Measurements from ENCODE around the gene ZNF580.
A peak's percentile ranks its signal among the peaks of the same experiment; 100 is the strongest.

The ZNF580 gene

DNA sequence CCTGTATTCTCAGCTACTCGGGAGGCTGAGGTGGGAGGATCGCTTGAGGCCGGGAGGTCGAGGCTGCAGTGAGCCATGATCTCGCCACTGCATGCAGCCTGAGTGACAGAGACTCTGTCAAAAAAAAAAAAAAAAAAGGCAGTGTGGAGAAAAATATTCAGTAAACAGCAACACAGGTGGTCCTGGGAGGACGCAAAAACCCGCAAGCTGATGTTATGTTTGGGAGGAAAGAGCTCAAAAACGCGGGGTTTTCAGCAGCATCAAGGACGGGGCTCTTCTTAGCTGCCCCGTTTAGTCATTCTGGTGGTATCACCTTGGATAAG is 15.8 kb upstream of the ZNF580 start:
- DNase-seq, result no peak

DNA sequence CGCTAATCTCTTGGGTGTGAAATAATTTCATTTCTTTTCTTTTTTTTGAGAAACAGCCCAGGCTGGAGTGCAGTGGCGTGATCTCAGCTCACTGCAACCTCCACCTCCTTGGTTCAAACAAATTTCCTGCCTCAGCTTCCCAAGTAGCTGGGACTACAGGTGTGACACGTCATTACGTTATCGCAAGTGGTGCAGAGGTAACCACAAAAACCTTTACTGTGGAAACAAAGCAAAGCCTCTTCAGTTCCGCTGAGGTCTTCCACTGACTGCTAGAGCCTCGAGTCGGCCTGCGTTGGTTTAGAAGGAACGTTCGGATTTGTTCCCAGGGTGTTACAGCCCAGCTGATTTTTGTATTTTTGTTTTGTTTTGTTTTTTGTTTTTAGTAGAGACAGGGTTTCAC is 14.5 kb upstream of the ZNF580 start:
- no peak for DNase-seq

DNA sequence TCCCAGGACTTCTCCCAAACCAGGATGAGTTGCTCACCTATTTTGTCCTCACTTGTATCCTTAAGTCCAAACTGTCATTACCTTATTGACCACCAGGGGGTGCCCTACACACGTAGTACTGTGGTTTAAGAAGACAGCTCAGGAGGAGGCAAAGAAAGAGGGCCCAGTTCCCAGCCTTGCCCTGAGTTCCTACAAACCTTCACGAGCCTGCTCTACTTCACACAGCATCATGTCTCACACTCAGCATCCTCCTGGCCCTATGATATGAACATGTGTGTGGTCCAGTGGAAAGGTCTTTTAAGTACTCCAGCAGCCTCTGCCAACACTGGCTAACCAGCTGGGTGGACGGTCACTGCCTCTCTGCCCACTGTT is 8.4 kb upstream of the ZNF580 start:
- DNase-seq, result peak; percentile 94

GRCh38 chr19:55633861-55634260 is 6.9 kb upstream of the ZNF580 start:
- DNase-seq, result no peak

DNA sequence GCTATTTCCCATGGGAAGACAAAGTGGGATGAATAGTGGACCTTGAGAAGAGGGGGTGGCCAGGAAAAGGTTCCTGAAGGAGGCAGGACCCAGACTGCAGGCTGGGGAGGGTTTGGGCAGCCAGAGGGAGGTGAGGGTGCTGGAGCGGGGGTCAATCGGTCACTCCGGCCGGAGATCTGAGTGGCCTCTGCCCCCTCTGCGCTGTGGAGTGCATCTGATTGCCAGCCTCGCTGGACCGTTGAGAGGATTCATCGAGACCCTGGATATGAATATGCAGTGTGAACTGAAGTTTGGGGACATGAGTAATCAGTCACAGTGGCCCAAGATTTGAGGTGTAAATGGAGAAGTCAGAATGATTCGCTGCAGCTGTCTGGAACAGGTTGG is 5.5 kb upstream of the ZNF580 start:
- DNase-seq, result no peak

GRCh38 chr19:55635856-55636440 is 4.9 kb upstream of the ZNF580 start:
- DNase-seq, result no peak

DNA sequence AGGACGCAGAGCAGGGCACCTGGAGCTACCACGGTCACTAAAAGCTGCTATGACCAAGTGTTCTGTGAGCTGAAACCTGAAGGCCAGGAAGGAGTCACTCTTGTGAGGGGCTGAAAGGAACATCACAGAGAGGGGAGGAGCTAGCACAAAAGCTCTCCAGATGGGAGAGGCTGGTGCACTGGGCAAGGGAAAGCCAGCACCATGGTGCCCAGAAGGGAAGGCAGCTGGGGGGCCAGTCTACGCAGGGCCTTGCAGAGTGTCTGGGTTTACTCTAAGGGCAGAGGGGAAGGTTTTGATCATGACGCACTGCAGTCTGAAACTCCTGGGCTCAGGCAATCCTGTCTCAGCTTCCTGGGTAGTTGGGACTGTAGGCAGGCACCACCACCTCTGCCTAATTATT is 4.1 kb upstream of the ZNF580 start:
- no peak for DNase-seq

GRCh38 chr19:55637534-55637933 is 3.3 kb upstream of the ZNF580 start:
- DNase-seq, result no peak

GRCh38 chr19:55638864-55639359 is 1.9 kb upstream of the ZNF580 start:
- DNase-seq, result no peak

- peak; percentile 70 for DNase-seq
Measured at GRCh38 chr19:55640043-55640576, 692 bp upstream of the ZNF580 start.

DNA sequence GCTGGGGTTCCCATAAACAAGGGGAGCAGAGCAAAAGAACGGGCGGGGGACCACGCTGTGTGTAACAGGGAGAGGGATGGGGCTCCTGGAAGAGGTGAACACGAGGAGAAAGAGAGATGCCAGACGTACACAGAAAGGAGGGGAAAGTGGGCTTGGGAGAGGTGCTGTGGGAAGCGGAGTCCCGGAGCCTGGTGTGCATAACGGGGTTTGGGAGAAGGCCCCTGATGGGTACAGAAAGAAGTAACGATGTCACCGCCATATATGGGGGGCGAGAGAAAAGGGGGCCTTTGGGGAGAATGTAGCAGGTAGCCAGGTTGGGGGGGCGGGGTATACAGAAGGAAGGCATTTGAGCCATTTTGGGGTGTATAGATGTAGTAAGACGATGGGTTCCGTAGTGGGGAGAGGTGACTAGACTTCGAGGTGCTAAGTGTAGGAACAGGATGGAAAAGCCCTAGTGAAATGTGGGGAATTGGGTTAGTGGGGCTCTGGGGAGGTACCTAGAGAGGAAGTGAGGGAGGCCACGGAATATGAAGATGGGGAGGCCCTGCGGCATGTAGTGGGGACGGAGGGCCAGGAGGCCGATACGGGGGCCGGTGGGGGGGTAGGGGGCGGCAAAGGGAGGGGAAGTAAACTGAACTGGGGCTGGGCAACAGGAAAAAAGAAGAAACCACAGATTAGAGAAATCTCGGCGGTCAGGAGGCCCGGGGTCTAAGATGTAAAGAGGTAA is 787 bp downstream of the ZNF580 start:
- no peak for DNase-seq

DNA sequence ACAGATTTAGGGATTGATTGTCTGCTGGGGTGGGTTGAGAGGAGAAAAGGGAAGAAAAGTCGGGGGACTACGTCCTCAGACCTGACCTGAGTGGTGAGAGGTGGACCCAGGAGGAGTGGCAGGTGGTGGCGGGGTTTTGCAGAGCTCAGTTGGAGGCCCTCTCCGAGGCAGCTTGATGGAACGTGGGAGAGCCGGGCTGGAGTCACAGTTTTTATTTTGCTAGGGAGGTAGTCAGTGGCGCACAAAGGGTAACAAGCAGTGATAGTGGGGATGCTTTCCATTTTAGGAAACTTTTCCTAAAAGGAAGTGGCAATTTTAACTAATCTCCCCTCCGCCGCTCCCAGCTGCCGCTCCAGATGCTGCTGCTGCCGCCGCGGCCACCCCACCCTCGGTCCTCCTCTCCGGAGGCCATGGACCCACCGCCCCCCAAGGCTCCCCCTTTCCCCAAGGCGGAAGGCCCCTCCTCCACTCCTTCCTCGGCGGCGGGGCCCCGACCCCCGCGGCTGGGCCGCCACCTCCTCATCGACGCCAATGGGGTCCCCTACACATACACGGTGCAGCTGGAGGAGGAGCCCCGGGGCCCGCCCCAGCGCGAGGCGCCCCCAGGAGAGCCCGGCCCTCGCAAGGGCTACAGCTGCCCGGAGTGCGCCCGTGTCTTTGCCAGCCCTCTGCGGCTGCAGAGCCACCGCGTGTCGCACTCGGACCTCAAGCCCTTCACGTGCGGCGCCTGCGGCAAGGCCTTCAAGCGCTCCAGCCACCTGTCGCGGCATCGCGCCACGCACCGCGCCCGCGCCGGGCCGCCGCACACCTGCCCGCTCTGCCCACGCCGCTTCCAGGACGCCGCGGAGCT is 1.6 kb downstream of the ZNF580 start:
- DNase-seq, result peak; percentile 54

- peak; percentile 85 for DNase-seq
Measured at GRCh38 chr19:55643003-55643886, 2.4 kb downstream of the ZNF580 start, which contains the start of gene ZNF581. ZNF581 (plus strand) TSS chr19:55643649; CDS start chr19:55644572, 923 bp downstream.

DNA sequence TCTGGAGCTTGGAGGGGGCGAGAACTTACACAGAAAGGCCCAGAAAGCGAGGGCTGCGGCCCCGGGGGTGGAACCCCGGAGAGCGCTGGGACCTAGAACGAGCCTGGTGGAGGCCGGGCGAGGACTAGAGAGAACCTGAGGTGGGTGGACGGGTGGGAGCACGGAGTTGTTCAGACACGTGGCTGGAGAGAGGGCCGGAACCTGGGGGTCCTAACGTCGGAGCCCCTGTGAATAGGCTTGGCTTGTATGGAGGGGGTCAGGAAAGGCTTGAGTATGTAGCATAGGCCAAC is 3.0 kb downstream of the ZNF580 start:
- no peak for DNase-seq

DNA sequence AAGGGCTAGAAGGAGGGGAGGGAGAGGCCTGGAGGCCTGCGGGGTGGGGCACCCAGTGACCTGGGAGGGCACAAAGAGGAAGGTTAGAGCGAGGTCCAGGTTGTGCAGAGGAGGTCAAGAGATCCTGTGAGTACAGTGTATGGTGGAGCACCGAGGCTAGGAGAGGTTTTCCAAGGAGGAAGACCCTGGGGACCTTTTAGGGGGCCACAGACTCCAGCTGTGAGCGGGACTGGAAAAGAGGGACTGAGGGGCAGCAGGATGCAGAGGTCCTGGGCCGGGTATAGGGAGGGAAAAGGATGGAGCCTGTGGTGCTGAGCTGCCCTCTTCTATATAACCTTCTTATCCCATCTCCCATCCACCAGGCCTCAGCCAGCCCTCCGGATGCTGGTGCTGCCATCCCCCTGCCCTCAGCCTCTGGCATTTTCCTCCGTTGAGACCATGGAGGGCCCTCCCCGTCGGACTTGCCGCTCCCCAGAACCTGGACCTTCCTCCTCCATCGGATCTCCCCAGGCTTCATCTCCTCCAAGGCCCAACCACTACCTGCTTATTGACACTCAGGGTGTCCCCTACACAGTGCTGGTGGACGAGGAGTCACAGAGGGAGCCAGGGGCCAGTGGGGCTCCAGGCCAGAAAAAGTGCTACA is 3.5 kb downstream of the ZNF580 start:
- DNase-seq, result no peak

GRCh38 chr19:55644842-55645511 is 4.2 kb downstream of the ZNF580 start:
- DNase-seq, result no peak

DNA sequence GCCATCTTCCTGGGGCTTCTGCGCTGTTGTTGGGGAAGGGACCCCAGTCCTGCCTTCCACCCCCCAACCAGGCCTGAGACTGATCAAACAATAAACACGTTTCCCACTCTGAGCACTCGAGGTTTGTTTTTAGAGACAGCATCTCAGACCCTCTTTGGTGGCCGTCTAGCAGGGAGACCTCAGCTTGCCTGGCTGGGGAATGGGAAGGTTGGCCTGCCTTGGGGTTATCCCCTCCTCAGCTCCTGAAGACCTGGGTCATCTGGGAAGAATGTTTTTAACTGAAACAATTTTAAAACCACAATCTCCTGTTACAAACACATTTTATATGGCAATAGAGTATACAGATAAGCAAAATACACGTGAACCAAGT is 4.7 kb downstream of the ZNF580 start:
- DNase-seq, result no peak

GRCh38 chr19:55646889-55647731 is 6.3 kb downstream of the ZNF580 start:
- no peak for DNase-seq

DNA sequence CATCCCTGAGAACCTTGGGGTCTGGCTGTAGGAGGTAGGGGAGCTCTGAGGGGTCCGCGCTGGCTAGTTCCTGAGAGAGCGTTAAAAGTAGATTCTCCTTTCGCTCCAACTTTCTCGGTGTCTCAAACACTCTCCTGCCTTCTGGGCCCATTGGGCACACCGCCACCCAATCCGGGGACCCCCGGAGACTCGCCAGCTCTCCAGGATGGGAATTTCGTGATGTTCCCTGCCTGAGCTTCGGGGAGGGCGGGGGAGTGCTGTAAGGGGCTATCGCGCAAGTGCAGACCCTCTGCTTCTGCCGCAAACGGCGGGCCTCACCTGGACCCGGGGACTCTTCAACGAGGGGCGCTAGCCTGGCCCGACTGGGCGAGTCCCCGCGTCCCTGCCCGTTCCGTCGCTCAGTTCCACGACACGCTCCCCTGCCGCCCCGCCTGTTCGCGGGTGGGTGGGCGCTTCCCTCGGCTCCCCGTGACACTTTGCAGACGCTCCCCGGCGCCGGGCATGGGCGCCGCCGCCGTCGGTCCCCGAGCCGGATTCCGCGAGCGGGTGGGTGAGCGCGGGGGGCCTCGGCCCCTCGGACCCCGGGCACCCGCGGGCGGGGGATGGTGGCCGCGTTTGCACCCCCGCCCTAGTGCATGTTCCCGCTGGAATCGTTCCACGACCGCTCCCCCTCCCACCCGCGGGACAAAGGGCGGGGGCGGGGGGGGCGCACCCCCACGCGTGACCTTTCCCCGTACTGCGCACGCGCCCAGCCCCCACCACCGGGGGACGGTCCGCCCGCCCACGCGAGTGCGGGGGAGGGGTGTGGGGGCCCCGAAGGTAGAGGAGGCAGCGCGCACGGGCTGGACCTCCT is 7.2 kb downstream of the ZNF580 start, which contains the start of gene CCDC106:
TSS of gene CCDC106 (plus strand) at position 481 of the 853 bp plus-strand sequence. CDS start 835 bp downstream, outside the sequence.
- DNase-seq, result peak; percentile 76

Measured in islet precursor cell (in vitro differentiated cells).